Mucosa of descending colon (tissue), 3 donors: ENCODE data around the gene DNAJC3. TPM values are rescaled to one million over a fixed set of nuclear protein-coding genes. Genes with fewer than 3 reads are reported as not detected.
"Not testable (repeated sequence)": the region's sequence is repeated elsewhere in the genome, so short reads cannot be mapped to it uniquely, and the experiment has no call there.

ENCODE experiments used
- ATAC-seq: fragments of 200-7000 bp; cut with Tn5 transposase; one replicate; pipeline ENCODE4 v1.9.1; 2020; ENCODE audit warnings: mild to moderate bottlenecking, moderate library complexity
- DNase-seq, 3 donors: peaks; one replicate each; pipeline ENCODE4 v3.0.0-alpha.2; 2020
- H3K36me3 ChIP-seq: fragments of 200-600 bp; one replicate; pipeline ENCODE4 v1.8.0; 2021; ENCODE audit warnings: low read depth, mild to moderate bottlenecking
- H3K4me1 ChIP-seq: fragments of 200-600 bp; one replicate; pipeline ENCODE4 v1.8.0; 2021; ENCODE audit warnings: low read depth, mild to moderate bottlenecking
- H3K4me3 ChIP-seq: fragments of 200-600 bp; one replicate; pipeline ENCODE4 v1.8.0; 2021; ENCODE audit warnings: mild to moderate bottlenecking
- H3K9me3 ChIP-seq: fragments of 200-600 bp; one replicate; pipeline ENCODE4 v1.8.0; 2021; ENCODE audit warnings: mild to moderate bottlenecking
- intact Hi-C, 2 donors: fragments of 100-400 bp; cut with DNase I in 1 of 2; cut with micrococcal nuclease in 1 of 2; formaldehyde crosslinking; loops; one replicate each; pipeline versions ENCODE4 v1.11.0 to v1.11.1; 2022; cut with DNase I, micrococcal nuclease
- total RNA-seq, 3 donors: library from RNA; stranded (reverse); fragmentation: NEBNext Ultra II Directional in 2 of 3; extraction: Animal tissue kit (Norgen Biotek cat#: 25700) in 2 of 3; gene quantifications; one replicate each; pipeline versions ENCODE4 v1.2.1 to v1.2.4, GENCODE V29; 2021 to 2023
- TF ChIP-seq, protein P1 (sequence below): fragments of 200-600 bp; IDR thresholded peaks from one replicate; pipeline ENCODE4 v1.8.0; 2022; ENCODE audit warnings: antibody characterized with exemption, mild to moderate bottlenecking
- donor health status: DM: no; HTN: no; CAD: no; lungs with moderate emphysema.
- donor health status: DM: no; HTN: no; CAD: no.
- donor health status: DM: no; HTN: yes; CAD: no.

Gene DNAJC3
- total RNA-seq, 3 donors from 2014 or later, result 48.6 to 60.5 (median 55.2) TPM

DNA sequence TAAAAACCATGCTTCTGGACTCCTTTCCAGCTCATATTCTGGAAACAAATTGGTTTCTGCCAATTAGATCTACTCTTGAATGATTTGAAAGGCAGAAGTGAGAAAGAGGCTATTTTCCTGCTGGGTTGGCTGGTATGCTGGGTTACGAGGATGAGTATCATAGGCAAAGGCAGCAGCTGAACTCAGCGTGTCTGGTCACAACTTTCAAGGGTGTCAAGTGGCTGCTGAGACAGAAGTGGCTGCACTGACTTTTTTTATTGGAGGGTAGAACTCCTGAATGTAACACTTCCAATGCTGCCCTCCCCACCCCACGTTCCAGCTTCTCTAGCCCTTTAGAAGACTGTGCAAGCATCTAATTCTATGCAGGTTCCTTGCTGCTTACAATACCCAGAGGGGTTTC lies 24.1 kb upstream of the DNAJC3 start:
- Histone ChIP-seq H3K4me3 (no peak overlapping the region), H3K4me1 (no peaks in the 10 kb centered on the region), H3K36me3 (no peaks in the 10 kb centered on the region), H3K9me3 (no peaks in the 10 kb centered on the region)
- TF ChIP-seq, protein P1, sequence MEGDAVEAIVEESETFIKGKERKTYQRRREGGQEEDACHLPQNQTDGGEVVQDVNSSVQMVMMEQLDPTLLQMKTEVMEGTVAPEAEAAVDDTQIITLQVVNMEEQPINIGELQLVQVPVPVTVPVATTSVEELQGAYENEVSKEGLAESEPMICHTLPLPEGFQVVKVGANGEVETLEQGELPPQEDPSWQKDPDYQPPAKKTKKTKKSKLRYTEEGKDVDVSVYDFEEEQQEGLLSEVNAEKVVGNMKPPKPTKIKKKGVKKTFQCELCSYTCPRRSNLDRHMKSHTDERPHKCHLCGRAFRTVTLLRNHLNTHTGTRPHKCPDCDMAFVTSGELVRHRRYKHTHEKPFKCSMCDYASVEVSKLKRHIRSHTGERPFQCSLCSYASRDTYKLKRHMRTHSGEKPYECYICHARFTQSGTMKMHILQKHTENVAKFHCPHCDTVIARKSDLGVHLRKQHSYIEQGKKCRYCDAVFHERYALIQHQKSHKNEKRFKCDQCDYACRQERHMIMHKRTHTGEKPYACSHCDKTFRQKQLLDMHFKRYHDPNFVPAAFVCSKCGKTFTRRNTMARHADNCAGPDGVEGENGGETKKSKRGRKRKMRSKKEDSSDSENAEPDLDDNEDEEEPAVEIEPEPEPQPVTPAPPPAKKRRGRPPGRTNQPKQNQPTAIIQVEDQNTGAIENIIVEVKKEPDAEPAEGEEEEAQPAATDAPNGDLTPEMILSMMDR, result no peak
- intact Hi-C loops, result no loop called here
- ATAC-seq, result no peak
- no peak for DNase-seq

DNA sequence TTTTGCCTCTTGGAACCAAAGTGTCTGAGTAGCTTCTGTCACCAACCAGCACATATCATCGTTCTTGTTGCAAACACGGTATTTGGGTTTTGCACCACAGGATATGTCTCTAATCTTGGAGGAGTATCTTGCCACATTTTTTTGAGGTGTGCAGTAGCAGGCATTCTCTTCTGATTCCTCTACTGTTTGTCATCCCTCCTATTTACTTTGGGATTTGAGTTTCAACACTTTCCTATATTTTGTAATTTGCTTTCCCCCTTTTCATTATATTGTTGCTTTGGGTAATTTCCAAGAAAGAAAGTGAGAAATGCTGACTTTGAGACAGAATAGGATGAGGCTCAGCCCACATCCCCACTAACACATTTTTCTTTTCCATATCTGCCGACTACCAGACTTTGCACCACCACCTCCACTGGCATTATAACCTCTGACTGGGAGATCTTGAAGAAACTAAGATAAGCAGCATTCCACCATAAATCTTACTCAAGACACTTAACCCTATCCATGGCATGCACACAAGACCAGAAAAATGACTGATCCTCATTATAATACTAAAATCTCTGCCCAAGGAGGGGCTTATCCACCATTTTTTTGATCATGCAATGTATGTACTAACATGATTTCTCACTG lies 20.4 kb upstream of the DNAJC3 start:
- ATAC-seq (no peak), DNase-seq (no peak)
- H3K4me1 ChIP-seq, result no peaks in the 10 kb centered on the region
- no peak overlapping the region for H3K4me3 ChIP-seq
- no peaks in the 10 kb centered on the region for H3K9me3 ChIP-seq
- intact Hi-C loops, result no loop called here
- H3K36me3 ChIP-seq, result no peaks in the 10 kb centered on the region
- TF ChIP-seq, protein P1, result no peak

DNA sequence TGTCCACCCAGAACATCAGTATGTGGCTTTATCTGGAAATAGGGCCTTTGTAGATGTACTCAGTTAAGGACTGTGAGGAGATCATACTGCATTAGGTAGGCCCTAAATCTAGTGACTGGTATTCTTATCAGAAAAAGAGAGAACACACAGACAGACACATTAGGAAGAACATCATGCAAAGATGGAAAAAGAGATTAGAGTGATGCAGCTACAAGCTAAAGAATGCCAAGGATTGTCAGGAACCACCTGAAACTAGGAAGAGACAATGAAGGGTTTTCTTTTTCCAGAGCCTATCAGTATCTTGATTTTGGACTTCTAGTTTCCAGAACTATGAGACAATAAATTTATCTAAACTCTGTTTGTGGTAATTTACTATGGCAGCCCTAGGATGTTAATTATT lies 17.4 kb upstream of the DNAJC3 start:
- Histone ChIP-seq H3K9me3 (peaks cover under 1% of the 10 kb centered on the region), H3K36me3 (no peaks in the 10 kb centered on the region), H3K4me1 (no peaks in the 10 kb centered on the region), H3K4me3 (no peak overlapping the region)
- no peak for ATAC-seq
- intact Hi-C loops, result no loop called here
- DNase-seq, result no peak
- TF ChIP-seq, protein P1, result no peak

DNA sequence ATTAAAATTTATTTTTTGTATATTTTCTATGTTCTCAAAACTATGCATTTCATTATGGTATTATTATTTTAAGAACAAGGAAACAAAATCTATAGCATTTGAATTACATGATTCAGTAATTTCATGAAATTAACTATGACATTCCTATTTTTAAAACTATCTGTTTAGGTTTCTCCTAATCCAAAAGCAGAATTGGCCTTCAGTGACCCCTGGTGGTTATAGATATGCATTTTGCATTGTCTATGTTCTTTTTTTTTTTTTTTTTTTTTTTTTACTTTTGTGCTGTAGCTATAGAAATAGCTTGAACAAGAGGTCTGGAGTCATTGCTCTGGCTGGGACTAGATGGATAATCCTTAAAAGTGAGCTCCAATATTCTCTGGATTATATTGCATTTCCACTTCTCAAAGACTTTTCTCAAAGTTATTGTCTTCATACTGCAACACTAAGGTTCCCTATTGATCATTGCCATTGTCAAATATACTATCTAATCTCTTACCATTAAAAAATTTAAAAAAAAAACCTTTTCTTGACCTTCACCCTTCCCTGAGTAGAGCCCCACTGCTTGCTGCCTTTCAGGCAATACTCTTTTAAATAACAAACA lies 15.9 kb upstream of the DNAJC3 start:
- no peak overlapping the region for H3K4me3 ChIP-seq
- ATAC-seq (no peak), DNase-seq (peak in 1 of 3 donors; percentile 57)
- TF ChIP-seq, protein P1, result peak; percentile 15
- peaks cover 16% of the 10 kb centered on the region for H3K9me3 ChIP-seq
- H3K36me3 ChIP-seq, result no peaks in the 10 kb centered on the region
- no peaks in the 10 kb centered on the region for H3K4me1 ChIP-seq
- intact Hi-C loops, result no loop called here

DNA sequence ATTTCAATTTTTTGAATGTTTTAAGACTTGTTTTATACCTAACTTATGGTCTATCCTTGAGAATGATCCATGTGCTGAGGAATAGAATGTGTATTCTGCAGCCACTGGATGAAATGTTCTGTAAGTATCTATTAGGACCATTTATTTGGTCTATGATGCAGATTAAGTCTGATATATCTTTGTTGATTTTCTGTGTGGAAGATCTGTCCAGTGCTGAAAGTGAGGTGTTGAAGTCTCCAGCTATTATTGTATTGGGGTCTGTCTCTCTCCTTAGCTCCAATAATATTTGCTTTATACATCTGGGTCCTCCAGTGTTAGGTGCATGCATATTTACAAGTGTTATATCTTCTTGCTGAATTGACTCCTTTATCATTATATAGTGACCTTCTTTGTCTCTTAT lies 9.7 kb upstream of the DNAJC3 start:
- peaks cover 77% of the 10 kb centered on the region for H3K9me3 ChIP-seq
- H3K4me3 ChIP-seq, DNase-seq, H3K36me3 ChIP-seq, H3K4me1 ChIP-seq, intact Hi-C loops, ATAC-seq: not testable (repeated sequence)

DNA sequence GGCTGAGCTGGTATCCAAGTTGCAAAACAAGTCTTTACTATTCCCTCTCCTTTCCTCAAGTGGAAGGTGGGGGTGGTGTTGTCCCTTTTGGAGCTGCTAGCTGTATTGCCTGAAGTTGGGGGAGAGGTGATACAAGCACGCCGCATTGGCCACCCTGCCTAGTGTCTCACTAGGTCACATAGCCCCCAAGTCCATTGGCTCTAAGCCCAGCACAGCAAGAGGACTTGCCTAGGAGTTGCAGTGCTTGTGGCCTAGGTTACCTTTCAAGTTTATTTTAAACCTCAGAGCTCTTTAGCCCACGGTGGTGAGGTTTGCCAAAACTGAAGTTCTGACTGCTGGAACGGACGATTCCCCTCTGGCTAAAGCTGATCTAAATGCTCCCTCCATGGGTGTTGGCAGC lies 5.3 kb upstream of the DNAJC3 start:
- no peak for DNase-seq
- intact Hi-C loops, result no loop called here
- no peaks in the 10 kb centered on the region for H3K36me3 ChIP-seq
- H3K9me3 ChIP-seq, result peaks cover 56% of the 10 kb centered on the region
- H3K4me3 ChIP-seq, result no peak overlapping the region
- H3K4me1 ChIP-seq, result peaks cover 5% of the 10 kb centered on the region
- TF ChIP-seq, protein P1, result no peak
- ATAC-seq, result no peak
